ENCODE measurements around the gene LIME1.
"Not testable (repeated sequence)": the region's sequence is repeated elsewhere in the genome, so short reads cannot be mapped to it uniquely, and the experiment has no call there.

Gene LIME1

DNA sequence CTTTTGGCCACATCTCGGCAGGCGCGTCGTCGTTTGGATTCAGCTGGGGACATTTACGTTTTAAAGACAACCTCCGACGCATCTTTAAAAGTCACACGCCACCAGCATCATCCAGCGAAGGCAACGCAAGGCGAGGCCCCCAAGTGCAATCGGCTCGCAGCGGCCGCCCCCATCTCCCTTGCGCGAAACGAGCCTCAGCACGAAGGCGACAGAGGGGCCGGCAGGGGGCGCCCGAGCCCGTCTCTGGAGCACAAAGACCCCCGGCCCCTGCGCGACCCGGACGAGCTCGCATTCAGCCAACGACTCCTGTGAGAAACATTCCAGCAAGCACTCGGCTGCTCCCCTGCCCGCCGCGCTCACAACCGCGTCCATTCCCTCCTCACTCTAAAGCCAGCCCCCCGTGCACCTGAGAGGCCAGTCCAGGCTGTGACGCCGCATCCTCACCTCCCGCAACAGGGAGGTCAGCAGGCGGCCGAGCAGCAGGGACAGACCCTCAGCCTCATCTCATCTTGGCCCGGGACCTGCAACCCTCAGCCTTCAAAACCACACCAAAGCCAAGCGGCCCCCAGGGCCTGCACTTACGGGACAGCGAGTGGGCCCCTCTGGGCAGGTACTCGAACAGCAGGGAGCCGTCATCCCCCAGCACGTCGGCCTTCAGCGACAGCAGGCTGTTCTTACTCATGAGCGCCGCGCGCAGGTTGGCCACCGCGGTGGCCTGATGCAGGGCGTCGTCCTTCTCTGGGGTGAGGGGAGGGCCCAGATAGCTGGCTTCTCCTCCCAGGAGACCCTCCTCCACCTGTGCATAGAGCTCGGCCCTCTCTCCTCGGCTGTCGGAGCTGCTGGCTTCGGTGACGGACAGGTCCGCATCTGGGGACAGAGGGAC lies 38.9 kb downstream of the LIME1 start:
- DNase-seq: peak; percentile 50

GRCh38 chr20:63776875-63777274 lies 40.4 kb downstream of the LIME1 start:
- DNase-seq: not testable (repeated sequence)

GRCh38 chr20:63777614-63778013 lies 41.1 kb downstream of the LIME1 start:
- no peak for DNase-seq

GRCh38 chr20:63778034-63778752 lies 41.7 kb downstream of the LIME1 start:
- no peak for DNase-seq

DNA sequence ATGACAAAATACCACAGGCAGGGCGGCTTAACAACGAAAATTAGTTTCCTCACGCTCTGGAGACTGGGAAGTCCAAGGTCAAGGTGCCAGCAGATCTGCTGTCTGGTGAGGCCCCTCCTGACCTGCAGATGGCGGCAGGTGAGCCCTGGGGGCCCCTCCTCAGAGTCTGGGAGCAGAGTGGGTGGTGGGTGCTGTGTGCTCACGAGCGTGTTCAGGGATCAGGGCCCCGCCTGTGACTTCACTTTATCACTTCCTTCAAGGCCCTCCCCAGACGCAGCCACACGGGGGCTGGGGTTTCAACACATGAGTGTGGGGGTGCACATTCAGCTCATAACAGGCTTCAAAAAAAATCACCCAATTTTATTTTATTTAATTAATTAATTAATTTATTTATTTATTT lies 42.4 kb downstream of the LIME1 start:
- DNase-seq: no peak

DNA sequence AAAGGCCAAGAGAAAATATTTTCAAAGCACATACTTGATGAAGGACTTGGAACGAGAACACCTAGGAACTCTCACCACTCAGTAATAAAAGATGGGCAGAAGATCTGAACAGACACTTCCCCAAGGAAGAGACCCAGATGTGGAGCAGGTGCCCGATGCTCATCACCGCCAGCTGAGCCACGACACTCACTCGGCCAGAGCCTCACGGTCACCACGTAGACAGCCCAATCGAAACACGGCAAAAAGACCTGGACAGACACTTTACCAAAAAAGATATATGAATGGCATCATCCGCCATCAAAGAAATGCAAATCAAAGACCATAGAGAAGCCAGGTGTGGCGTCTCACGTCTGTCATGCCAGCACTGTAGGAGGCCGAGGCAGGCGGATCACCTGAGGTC lies 44.7 kb downstream of the LIME1 start:
- no peak for DNase-seq

DNA sequence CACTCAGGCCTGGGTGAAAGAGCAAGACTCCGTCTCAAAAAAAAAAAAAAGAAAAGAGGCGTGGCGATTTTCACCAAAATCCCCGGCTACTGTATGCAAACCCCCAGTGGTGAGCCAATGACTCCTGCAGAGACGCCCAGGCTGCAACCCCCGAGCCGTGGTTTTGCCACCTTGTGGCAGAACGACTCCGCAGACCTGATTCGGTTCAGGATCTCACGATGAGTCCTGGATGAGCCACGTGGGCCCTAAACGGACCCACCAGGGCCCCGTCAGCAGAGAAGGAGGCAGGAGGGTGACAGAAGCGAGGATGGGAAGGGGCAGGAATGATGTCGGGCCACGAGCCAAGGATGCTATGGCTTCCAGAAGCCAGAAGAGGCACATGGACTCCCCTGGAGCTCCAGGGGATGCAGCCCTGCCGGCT lies 45.6 kb downstream of the LIME1 start:
- no peak for DNase-seq

DNA sequence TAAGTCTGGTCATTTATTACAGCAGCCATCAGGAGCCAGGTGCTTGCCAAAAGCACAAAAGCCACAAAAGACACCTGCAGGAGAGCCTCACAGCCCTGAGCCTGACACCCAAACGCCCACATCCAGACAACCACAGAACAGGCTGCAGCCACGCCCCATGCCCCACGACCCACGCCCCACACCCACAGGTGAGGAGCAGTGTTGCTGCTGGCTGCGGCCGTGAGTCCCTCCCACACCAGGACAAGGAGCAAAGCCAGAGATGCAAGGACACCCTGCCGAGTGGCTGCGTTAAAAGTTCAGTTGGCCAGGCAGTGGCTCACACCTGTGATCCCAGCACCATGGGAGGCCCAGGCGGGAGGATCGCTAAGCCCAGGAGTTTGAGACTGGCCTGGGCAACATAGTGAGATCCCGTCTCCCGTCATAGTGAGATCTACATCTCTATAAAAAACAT lies 46.1 kb downstream of the LIME1 start:
- no peak for DNase-seq

DNA sequence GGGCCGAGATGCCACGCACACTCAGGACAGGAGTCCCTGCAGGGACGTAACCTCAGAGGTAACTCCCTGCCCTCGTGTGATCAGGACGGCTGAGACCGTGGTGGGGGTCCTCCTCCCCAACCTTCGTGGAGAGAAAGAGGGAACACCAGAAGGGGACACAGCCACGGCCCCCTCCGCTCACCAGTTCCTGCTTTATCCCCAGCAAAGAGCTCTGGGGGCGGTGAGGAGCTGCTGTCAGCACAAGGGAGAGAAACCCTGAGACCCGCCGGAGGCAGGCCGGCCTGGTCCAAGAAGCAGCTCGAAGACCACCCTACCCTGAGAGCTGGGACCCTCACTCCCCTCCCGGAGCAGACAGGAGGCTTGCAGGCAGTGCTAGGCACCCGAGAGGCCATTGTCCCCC lies 47.5 kb downstream of the LIME1 start:
- DNase-seq: no peak

- DNase-seq: no peak
These were observed 49.2 kb downstream of the LIME1 start for GRCh38 chr20:63785691-63786131.

DNA sequence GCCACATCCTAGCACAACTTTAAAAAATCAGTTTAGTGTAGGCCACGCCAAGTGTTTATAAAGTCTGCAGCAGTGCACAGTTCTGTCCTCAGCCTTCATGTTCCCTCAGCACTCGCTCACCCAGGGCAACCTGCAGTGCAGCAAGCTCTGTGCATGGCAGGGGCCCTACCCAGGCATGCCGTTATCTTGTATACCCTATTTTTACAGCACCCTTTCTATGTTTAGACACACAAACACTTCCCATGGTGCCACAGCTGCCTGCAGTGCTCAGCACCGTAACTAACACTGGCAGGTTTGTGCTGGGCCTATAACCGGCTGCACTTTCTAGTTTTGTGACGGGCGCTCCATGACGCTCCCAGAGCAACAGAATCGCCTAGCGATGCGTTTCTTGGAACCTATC lies 50.8 kb downstream of the LIME1 start:
- no peak for DNase-seq

DNA sequence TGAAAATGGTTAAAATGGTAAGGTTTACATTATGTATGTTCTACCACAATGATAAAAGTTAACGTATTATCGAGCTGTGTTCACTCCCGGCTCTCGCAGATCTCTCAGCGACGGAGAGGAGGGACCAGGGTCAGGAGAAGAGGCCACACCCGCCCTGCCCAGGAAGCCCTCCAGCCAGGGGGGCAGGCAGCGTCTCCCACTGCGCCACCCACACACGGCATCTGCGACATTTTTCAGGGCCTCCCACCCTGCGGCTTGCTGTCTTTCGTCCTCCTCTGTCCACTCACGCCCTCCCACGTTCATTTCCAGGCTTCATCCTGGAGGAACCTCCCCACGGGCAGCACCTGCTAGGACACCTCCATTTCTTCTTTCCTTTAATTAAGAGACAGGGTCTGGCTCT lies 51.3 kb downstream of the LIME1 start:
- no peak for DNase-seq
